H9 (cell line): ENCODE results near the gene PODXL2. TPM values are rescaled to one million over a fixed set of nuclear protein-coding genes. Genes with fewer than 3 reads are reported as not detected.

ENCODE experiments used
- DNase-seq: peaks from one replicate; pipeline ENCODE4 v3.0.0-alpha.2; 2017
- H2AFZ ChIP-seq: one replicate; pipeline ENCODE4 v1.6.1; 2013; ENCODE audit warnings: mild to moderate bottlenecking, low read length, control low read depth, moderate library complexity
- H2AK5ac ChIP-seq: 2 replicates; pipeline ENCODE4 v1.6.1; 2013; ENCODE audit warnings: low read length, control low read depth, mixed read lengths; ENCODE audit not compliant: insufficient read length
- H2BK120ac ChIP-seq: one replicate; pipeline ENCODE4 v1.6.1; 2013; ENCODE audit warnings: low read depth, mild to moderate bottlenecking, low read length, control low read depth, inconsistent platforms; ENCODE audit not compliant: poor library complexity, severe bottlenecking
- H2BK12ac ChIP-seq: 2 replicates; pipeline ENCODE4 v1.6.1; 2013; ENCODE audit warnings: low read length, control low read depth, mixed read lengths, low read depth; ENCODE audit not compliant: insufficient read length
- H2BK15ac ChIP-seq: 2 replicates; pipeline ENCODE4 v1.6.1; 2013; ENCODE audit warnings: low read depth, low read length, control low read depth
- H2BK20ac ChIP-seq: one replicate; pipeline ENCODE4 v1.6.1; 2013; ENCODE audit warnings: low read depth, mild to moderate bottlenecking, low read length, control low read depth, inconsistent platforms; ENCODE audit not compliant: poor library complexity, severe bottlenecking
- H2BK5ac ChIP-seq: 2 replicates; pipeline ENCODE4 v1.6.1; 2013; ENCODE audit warnings: low read length, control low read depth, mixed read lengths; ENCODE audit not compliant: insufficient read length
- H3K14ac ChIP-seq: 2 replicates; pipeline ENCODE4 v1.6.1; 2013; ENCODE audit warnings: low read length, control low read depth; ENCODE audit not compliant: insufficient read depth
- H3K18ac ChIP-seq: 2 replicates; pipeline ENCODE4 v1.6.1; 2013; ENCODE audit warnings: low read depth, mild to moderate bottlenecking, mixed read lengths, low read length, control low read depth; ENCODE audit not compliant: insufficient read length
- H3K23ac ChIP-seq: 2 replicates; pipeline ENCODE4 v1.6.1; 2013; ENCODE audit warnings: low read length, control low read depth, mixed read lengths, low read depth; ENCODE audit not compliant: insufficient read length
- H3K23me2 ChIP-seq: 2 replicates; pipeline ENCODE4 v1.6.1; 2013; ENCODE audit warnings: low read depth, mild to moderate bottlenecking, mixed read lengths, low read length, control low read depth; ENCODE audit not compliant: insufficient read length, poor library complexity, severe bottlenecking
- H3K27ac ChIP-seq: 2 replicates; pipeline ENCODE4 v1.5.1; 2013; ENCODE audit warnings: low read length, control low read depth, mixed read lengths, low read depth; ENCODE audit not compliant: insufficient read length
- H3K27me3 ChIP-seq: 2 replicates; pipeline ENCODE4 v1.6.1; 2013; ENCODE audit warnings: low read length, control low read depth, inconsistent platforms; ENCODE audit not compliant: insufficient read depth
- H3K4ac ChIP-seq: 2 replicates; pipeline ENCODE4 v1.6.1; 2013; ENCODE audit warnings: low read depth, mild to moderate bottlenecking, control low read depth, inconsistent platforms, low read length, moderate library complexity
- H3K4me1 ChIP-seq: 2 replicates; pipeline ENCODE4 v1.6.1; 2013; ENCODE audit warnings: low read length, control low read depth, inconsistent platforms; ENCODE audit not compliant: insufficient read depth
- H3K4me2 ChIP-seq: 2 replicates; pipeline ENCODE4 v1.6.1; 2013; ENCODE audit warnings: low read length, control low read depth, mixed read lengths; ENCODE audit not compliant: insufficient read length, insufficient read depth
- H3K56ac ChIP-seq: 2 replicates; pipeline ENCODE4 v1.6.1; 2013; ENCODE audit warnings: low read depth, mild to moderate bottlenecking, mixed read lengths, low read length, control low read depth; ENCODE audit not compliant: insufficient read length
- H3K79me1 ChIP-seq: 2 replicates; pipeline ENCODE4 v1.6.1; 2013; ENCODE audit warnings: low read depth, mild to moderate bottlenecking, moderate library complexity, low read length, control low read depth, inconsistent platforms; ENCODE audit not compliant: insufficient read depth, poor library complexity, severe bottlenecking
- H3K79me2 ChIP-seq: 2 replicates; pipeline ENCODE4 v1.6.1; 2013; ENCODE audit warnings: low read length, control low read depth, inconsistent platforms; ENCODE audit not compliant: insufficient read depth
- H3K9ac ChIP-seq: 2 replicates; pipeline ENCODE4 v1.6.1; 2013; ENCODE audit warnings: low read length, control low read depth, mixed read lengths; ENCODE audit not compliant: insufficient read length; ENCODE audit errors: extremely low read depth
- H3K9me3 ChIP-seq: one replicate; pipeline ENCODE4 v1.6.1; 2013; ENCODE audit warnings: low read depth, low read length, inconsistent platforms; ENCODE audit not compliant: control insufficient read depth
- H3T11ph ChIP-seq: one replicate; pipeline ENCODE4 v1.6.1; 2013; ENCODE audit warnings: mild to moderate bottlenecking, low read length, control low read depth, inconsistent platforms
- H4K20me1 ChIP-seq: one replicate; pipeline ENCODE4 v1.6.1; 2013; ENCODE audit not compliant: control insufficient read depth, insufficient read length, insufficient read depth
- H4K5ac ChIP-seq: 2 replicates; pipeline ENCODE4 v1.6.1; 2013; ENCODE audit warnings: low read depth, mild to moderate bottlenecking, mixed read lengths, low read length, control low read depth; ENCODE audit not compliant: insufficient read length
- H4K8ac ChIP-seq: replicated peaks from 2 replicates; pipeline ENCODE4 v1.6.1; 2013; ENCODE audit warnings: low read length, control low read depth, mixed read lengths, low read depth; ENCODE audit not compliant: insufficient read length
- H4K91ac ChIP-seq: 2 replicates; pipeline ENCODE4 v1.6.1; 2013; ENCODE audit warnings: low read depth, mild to moderate bottlenecking, moderate library complexity, mixed read lengths, low read length, control low read depth; ENCODE audit not compliant: insufficient read length
- H3K27ac Mint-ChIP-seq, 3 experiments: 2 replicates in 2 of 3; 3 replicates in 1 of 3; pipeline ENCODE4 v1.8.0; 2020 to 2021; ENCODE audit warnings: mixed read lengths in 3 of 3, mild to moderate bottlenecking in 1 of 3, moderate library complexity in 1 of 3
- H3K27me3 Mint-ChIP-seq: 2 replicates; pipeline ENCODE4 v1.8.0; 2021; ENCODE audit warnings: low read depth, mild to moderate bottlenecking, moderate library complexity, mixed read lengths
- H3K36me3 Mint-ChIP-seq, 3 experiments: 2 replicates in 2 of 3; 3 replicates in 1 of 3; pipeline ENCODE4 v1.8.0; 2020 to 2021; ENCODE audit warnings: low read depth in 3 of 3, mixed read lengths in 3 of 3; ENCODE audit not compliant: insufficient read depth in 1 of 3
- H3K4me1 Mint-ChIP-seq, 2 experiments: 2 replicates each; pipeline ENCODE4 v1.8.0; 2020; ENCODE audit warnings: mixed read lengths in 2 of 2
- H3K4me3 Mint-ChIP-seq, 2 experiments: 2 replicates in 1 of 2; 3 replicates in 1 of 2; pipeline ENCODE4 v1.8.0; 2020 to 2021; ENCODE audit warnings: mild to moderate bottlenecking in 2 of 2, mixed read lengths in 2 of 2, moderate library complexity in 1 of 2
- H3K9me3 Mint-ChIP-seq, 2 experiments: 2 replicates in 1 of 2; 3 replicates in 1 of 2; pipeline ENCODE4 v1.8.0; 2020; ENCODE audit warnings: mild to moderate bottlenecking in 2 of 2, mixed read lengths in 2 of 2, moderate library complexity in 1 of 2
- CTCF ChIP-seq: fragments of 200-600 bp; sonication (generic); conservative IDR thresholded peaks from 3 replicates; pipeline ENCODE4 v1.8.0; 2021; ENCODE audit warnings: antibody characterized with exemption, mild to moderate bottlenecking
- WGBS: extraction: QIAGEN DNeasy Blood & Tissue Kit; methylation state at CpG from one replicate; pipeline ENCODE4 v1.1.7; 2013; ENCODE audit warnings: missing lambda C conversion rate, low lambda C conversion rate, mixed read lengths; ENCODE audit not compliant: insufficient read length; ENCODE audit errors: extremely low coverage; 5-methylcytosine and 5-hydroxymethylcytosine counted together
- total RNA-seq: library from RNA; stranded (reverse); gene quantifications from 2 replicates; pipeline ENCODE4 v1.2.1, GENCODE V29; 2021

The PODXL2 gene
- total RNA-seq, 1 experiment from 2014 or later, result 24.6 TPM

- Histone ChIP-seq H3K79me1 (peaks cover 5% of the 10 kb centered on the region), H3K27me3 (no peaks in the 10 kb centered on the region), H3K23me2 (no peaks in the 10 kb centered on the region), H3K14ac (no peak overlapping the region), H4K8ac (no peak overlapping the region), H3T11ph (no peak overlapping the region), H3K4me2 (no peak overlapping the region), H2BK15ac (no peak overlapping the region), H2AK5ac (no peak overlapping the region), H3K9me3 (no peaks in the 10 kb centered on the region), H3K4me1 (no peaks in the 10 kb centered on the region), H3K23ac (no peak overlapping the region), H2AFZ (no peak overlapping the region), H2BK5ac (no peak overlapping the region), H4K20me1 (no peaks in the 10 kb centered on the region), H3K56ac (no peak overlapping the region), H3K27ac (no peak overlapping the region), H4K5ac (no peak overlapping the region), H2BK120ac (no peak overlapping the region), H3K18ac (no peak overlapping the region), H3K79me2 (no peaks in the 10 kb centered on the region), H3K9ac (no peak overlapping the region), H4K91ac (no peak overlapping the region), H2BK12ac (no peak overlapping the region), H3K4ac (no peak overlapping the region), H2BK20ac (no peak overlapping the region)
- H3K27me3 Mint-ChIP-seq, result no peaks in the 10 kb centered on the region
- H3K4me1 Mint-ChIP-seq, result 0 out of 4 replicates have a peak, but pooled peaks cover 2 to 5% of the 10 kb centered on the region in 2 experiments
- TF ChIP-seq CTCF, result no peak
- peaks cover 80 to 98% (median 97%) of the 10 kb centered on the region in 3 experiments; a peak in 6 of 7 replicates for H3K36me3 Mint-ChIP-seq
- no peak for DNase-seq
- H3K27ac Mint-ChIP-seq, result no peak overlapping the region
- WGBS, result no CpG with 5 or more reads among the region's 6 CpGs
- H3K9me3 Mint-ChIP-seq, result no peaks in the 10 kb centered on the region
- H3K4me3 Mint-ChIP-seq, result no peak overlapping the region
Observed at GRCh38 chr3:127612966-127613365, 16.0 kb upstream of the PODXL2 start.
